ENCODE measurements around the gene RHOB.
"Not testable (repeated sequence)": the region's sequence is repeated elsewhere in the genome, so short reads cannot be mapped to it uniquely, and the experiment has no call there.

RHOB gene

DNA sequence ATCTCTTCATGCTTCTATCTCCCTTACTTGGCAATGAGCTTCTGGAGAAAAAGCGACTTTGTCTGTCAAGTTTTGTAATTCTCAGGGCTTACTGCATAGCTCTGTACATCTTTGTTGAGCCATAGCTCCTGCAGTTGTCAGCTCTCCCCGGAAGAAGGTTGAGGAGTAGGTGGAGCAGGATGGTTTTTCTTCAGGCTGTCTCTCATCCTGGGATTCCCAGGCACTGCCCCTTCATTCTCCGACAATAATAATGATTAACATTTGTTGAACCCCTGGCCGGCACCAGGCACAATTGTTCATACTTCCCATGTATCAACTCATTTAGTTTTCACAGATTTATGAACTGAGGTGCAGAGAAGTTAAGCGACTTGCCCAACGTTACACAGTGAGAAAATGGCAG, 23.5 kb upstream of the RHOB start:
- no peak for DNase-seq

DNA sequence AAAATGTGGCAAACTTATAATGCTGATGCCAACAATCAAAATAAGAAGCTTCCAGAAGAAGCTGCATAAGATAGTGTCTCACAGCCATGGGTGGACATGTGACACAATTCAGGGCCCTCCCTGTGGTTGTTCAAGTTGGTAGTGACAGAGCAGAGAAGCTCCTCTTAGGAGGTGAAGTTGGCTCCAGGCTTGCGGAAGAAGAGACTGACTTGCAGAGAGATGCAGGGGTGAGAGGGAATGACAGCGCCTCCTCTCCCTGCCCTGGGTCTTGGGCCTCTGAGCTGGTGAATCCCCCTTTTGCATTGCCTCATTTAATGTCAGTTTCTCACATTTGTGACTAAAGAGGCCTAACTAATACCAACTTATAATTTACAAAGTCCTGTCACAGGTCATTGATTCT, 23.0 kb upstream of the RHOB start:
- no peak for DNase-seq

DNA sequence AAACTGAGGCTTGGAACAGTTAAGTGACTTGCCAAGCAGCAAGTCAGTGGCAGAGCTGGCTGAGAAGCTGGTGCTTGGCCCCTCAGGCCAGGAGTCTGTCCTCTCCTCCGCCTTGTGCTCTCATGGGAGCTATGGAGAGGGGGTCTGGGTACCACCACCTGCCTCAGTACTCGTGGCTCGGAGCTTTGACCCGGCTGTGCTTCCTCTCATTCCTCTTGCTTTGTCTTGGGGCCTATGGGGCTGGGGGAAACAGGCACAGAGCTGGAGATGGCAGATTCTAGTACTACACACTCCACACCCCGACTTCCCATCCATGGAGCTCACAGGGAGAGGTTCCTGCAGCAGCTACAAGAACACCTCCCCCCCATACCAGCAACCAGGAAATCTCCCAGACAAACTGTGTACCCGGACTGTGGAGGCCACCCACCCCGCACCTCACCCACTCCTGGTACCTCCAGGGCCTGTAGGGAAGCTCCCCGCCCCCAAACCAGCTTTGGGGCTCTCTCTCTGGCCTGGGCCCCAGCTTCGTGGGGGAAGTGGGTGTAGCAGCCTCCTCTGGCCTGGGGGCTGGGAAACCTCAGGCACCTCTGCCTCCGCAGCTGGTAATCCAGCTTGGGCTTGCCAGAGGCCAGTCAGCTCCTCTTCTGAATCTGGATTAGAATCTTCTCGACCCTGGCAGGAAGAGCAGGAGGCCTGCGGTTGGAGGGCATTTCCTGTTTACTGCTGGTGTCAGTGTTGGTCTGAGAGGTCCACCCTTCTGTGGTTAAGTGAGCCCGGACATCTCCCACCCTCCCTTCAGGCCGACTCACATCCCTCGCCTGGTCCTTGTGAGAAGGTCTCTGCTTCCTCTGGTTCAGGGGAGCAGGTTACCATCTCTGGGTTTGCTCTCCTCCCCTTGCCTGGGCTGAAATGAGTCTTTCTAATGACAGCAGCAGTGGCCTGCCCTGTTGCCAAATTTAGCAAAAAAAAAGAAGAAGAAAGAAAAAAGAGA, 22.3 kb upstream of the RHOB start:
- DNase-seq, result no peak

- no peak for DNase-seq
These were observed 21.4 kb upstream of the RHOB start for GRCh38 chr2:20425371-20425881.

DNA sequence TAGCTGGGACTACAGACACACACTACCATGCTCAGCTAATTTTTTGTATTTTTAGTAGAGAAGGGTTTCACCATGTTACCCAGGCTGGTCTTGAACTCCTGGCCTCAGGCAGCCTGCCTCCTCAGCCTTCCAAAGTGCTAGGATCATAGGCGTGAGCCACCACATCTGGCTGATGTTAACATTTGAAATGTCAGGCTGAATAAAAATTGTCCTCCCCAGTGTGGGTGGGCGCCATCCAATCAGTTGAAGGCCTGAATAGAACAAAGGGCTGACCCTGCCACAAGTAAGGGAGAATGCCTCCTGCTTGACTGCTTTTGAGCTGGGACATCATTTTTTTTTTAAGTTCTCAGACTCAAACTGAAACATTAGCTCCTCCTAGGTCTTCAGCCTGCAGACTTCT, 21.0 kb upstream of the RHOB start:
- DNase-seq, result no peak

DNA sequence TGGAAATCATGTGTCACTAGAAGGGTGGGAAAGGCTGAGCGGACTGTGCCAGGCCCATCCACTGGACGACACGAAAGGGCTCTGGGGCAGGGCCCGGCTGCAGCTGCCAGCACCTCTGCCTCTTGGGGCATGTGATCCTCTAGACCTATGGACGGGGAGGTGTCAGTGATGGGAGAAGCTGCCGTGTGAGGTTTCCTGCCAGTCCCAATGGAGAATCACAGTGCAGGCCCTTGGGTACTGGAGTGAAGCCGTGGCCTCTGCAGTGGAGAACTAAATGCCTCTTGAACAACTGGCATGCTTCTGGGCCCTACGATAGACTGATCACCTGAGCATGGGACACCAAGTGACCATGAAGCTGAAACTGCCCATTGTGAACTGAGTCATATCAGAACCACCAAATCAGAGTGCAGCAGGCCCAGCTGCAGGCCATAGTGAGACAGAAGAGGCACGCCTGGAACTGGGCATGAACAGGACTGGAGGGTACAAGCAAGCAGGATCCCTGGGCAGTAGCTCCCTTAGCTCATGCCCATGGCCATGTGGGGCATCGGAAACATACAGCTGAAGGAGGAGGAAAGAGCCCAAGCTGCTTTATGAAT, 18.8 kb upstream of the RHOB start:
- DNase-seq, result no peak

DNA sequence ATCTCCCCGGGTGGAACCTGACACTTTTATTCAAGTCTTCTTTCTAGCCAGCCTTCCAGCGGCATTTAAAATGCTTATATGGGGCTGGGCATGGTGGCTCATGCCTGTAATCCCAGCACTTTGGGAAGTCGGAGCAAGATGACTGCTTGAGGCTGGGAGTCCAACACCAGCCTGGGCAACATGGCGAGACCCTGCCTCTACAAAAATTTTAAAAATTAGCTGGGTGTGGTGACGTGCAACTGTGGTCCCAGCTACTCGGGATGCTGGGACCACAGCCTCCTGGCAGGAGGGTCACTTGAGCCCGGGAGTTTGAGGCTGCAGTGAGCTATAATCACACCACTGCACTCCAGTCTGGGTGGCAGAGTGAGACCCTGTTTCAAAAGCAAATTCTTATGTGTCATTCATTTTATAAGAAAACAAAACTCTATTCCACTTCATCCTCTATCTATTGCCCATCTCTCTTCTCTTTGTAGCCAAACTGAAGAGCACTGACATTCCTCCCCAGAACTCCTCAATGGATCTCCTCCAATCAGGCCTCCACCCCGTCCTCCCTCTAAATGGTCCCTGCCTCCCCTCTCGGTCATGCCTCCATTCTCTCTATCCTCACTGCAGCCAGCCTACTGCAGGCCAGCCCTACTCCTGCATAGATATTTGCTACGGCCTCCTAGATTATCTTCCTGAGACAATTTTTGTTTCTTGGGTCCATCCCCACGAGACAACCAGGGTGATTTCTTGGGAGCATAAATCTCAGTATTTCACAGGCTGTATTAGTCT, 18.0 kb upstream of the RHOB start:
- no peak for DNase-seq

DNA sequence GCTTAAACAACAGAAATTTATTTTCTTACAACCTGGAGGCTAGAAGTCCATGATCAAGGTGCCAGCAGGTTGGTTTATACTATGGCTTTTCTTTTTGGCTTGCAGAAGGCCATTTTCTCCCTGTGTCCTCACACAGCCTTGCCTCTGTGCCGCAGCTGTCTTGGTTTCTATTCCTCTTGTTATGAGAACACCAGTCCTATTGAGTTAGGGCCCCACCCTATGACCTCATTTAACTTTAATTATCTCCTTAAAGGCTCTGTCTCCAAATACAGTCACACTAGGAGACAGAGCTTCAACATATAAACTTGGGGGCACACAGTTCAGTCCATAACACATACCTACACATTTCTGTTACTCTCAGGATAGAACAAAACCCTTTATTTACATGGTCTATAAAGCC, 17.3 kb upstream of the RHOB start:
- no peak for DNase-seq

DNA sequence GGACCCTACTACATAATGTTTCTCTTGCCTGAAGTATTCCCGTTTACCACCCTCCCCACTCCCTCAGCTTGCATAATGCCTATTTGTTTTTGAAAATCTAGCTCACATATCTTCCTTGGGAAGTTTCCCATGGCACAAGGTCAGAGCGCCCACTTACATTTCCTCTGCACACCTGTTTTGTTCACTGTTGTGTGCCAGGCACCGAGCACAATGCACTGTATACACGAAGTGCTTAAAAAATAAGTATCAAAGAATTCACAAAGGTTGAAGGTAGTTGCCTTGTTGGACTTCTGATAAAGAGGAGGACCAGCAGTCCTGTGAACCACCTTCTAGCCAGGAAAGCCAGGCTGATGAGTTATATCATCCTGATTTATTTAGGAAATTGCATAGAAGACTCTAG, 16.8 kb upstream of the RHOB start:
- no peak for DNase-seq

GRCh38 chr2:20430461-20431300, 16.2 kb upstream of the RHOB start:
- DNase-seq, result no peak

DNA sequence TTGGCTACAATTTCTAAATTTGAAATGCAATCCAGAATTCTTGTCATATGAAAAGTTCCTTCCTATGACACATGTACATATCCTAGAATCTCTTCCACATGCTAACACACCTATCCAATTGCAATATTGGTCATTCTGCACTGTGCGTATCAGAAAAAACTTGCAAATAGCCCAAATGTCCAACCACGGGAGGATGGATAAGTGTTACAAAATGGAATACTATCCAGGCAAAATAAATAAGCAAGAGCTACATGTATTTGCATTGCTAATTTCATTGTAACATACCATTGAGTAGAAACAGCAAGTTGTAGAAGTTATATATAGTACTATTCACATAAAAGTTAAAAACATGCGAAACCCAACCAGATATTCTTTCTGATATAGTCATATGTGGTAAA, 15.6 kb upstream of the RHOB start:
- DNase-seq, result no peak

GRCh38 chr2:20431772-20432171, 15.1 kb upstream of the RHOB start:
- DNase-seq, result no peak

DNA sequence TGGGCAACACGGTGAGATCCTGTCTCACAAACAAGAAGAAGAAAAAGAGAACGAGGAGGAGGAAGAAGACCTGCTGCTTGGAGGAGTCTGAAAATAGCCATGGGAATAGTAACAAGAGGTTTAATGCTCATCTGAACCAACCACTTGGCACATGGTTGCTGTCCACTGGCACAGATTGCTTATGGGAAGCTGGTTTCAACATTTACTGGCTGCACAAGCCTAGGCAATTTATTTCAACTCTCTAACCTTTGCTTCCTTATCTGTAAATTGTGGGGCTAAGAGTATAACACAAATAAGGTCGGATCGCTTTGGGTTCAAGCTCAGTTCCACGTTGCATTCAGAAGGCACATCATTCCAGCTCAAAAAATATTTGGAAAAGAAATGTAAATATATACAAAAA, 14.2 kb upstream of the RHOB start:
- no peak for DNase-seq

- DNase-seq, result no peak
These were observed 13.6 kb upstream of the RHOB start for GRCh38 chr2:20433249-20433648.

- DNase-seq, result no peak
These were observed 12.8 kb upstream of the RHOB start for GRCh38 chr2:20433946-20434553.

GRCh38 chr2:20434588-20435294, 12.1 kb upstream of the RHOB start:
- no peak for DNase-seq

DNA sequence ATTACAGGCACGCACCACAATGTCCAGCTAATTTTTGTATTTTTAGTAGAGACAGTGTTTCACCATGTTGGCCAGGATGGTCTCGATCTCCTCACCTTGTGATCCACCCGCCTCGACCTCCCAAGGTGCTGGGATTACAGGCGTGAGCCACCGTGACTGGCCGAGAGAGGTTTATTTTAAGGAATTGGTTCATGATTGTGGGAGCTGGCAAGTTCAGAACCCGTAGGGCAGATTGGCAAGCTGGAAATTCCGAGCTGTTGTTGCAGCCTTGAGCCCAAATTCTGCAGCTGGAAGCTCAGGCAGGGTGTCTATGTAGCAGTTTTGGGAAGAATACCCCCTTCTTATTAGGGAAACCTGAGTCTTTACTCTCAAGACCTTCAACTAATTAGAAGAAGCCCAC, 11.4 kb upstream of the RHOB start:
- DNase-seq, result not testable (repeated sequence)

DNA sequence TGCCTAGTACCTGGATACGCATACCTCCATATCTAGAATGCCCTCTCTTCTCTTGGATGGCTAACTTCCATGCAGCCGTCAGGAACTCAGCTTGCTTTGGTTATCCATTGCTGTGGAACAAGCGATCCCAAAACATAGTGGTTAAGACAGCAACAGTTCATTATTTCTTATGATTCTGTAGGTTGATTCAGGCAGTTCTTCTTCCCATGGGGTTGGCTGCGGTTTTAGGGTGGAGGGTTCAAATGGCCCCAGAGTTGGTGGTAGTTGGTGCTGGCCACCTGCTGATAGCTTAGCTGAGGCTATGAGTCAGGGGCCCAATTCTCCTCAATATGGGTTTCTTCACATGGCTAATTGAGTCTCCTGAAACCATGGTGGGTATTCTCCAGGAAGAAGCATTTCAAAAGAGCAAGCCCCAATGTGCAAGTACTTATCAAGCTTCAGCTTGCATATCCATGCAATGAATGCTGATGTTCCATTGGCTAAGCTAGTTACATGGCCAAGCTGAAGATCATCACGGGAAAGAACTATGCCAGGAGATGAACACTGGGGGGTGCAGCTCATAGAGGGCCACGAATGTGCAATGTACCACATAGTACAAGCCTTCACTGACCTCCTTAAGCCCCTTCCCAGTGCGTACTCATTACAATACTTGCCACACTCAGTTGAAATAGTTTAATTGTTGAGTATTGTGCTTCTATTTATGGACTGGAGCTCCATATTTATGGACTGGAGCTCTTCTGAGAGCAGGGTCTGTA, 10.0 kb upstream of the RHOB start:
- no peak for DNase-seq

DNA sequence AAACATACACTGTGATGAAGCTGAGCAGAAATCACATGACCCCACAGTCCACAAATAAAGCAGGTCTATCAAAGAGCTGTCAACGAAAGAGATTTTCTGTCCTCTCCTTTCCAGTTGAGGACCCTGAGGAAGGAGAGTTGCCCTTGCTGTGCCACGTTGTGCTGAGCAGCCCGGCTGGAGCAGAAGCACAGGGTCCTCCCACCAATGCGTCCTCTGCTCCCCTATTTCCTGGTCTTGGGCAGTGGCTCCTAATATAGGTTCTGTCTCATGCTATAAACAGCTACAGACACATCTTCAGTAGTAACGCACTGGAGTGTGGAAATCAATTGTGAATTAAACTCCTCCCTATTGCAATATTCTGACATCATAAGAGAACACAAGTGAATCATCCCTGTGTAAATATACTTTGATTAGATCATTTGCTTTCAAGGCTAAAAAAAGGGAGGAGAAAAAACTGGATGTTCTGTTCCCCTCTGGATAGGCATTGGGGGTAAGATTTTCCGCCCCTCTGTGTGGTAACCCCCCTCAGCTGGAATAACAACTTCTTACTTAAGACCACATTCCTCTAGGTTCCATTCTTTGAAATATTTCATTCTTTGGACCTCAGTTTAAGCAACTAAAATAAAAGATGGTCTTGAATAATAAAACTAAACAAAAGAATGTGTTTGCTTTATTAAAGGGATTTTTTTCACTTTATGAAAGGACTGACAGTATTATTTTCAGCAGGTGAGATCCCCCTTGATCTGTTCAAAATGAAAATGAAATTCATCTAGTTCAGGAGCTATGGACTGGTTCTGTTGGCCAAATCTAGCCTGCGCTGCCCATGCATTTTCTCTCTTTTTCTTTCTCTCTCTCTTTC, 8.3 kb upstream of the RHOB start:
- DNase-seq, result no peak

DNA sequence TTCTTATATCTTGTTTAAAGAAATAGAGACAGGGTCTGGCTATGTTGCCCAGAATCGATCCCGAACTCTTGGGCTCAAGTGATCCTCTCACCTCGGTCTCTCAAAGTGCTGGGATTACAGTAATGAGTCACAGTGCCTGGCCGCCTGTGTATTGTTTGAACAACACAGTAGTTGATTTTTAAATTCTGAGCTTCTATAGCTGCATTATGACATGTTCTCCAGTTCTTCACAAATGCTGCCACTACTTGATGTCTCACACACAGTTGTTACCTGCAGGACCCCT, 7.7 kb upstream of the RHOB start:
- no peak for DNase-seq

Measured in NCI-H1694 treated with DMSO at 0.1 percent for 48 hours (cell line).